ENCODE measurements around the gene C18orf63.

Gene C18orf63

GRCh38 chr18:74331404-74331803 lies 15.8 kb downstream of the C18orf63 start:
- DNase-seq = no peak

DNA sequence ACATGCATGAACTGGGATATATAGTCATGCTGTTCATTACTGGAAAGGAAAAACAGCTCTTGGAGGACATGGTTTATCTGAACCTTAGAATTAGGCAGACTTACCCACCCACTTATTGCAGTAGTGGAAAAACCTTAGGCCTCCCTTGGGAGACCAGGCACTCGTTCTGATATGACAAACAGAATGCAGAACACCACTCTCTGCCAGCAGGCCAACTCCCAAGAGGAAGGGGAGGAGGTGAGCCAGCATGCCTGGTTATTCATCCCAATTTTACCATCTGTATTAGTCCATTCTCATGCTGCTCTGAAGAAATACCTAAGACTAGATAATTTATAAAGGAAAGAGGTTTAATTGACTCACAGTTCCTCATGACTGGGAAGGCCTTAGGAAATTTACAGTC lies 17.5 kb downstream of the C18orf63 start:
- DNase-seq = no peak

GRCh38 chr18:74334242-74334893 lies 18.7 kb downstream of the C18orf63 start:
- DNase-seq = no peak

- no peak for DNase-seq
Measured at GRCh38 chr18:74336656-74337055, 21.0 kb downstream of the C18orf63 start.

- DNase-seq = no peak
Measured at GRCh38 chr18:74337155-74337911, 21.7 kb downstream of the C18orf63 start.

- no peak for DNase-seq
Measured at GRCh38 chr18:74337912-74338309, 22.3 kb downstream of the C18orf63 start.

DNA sequence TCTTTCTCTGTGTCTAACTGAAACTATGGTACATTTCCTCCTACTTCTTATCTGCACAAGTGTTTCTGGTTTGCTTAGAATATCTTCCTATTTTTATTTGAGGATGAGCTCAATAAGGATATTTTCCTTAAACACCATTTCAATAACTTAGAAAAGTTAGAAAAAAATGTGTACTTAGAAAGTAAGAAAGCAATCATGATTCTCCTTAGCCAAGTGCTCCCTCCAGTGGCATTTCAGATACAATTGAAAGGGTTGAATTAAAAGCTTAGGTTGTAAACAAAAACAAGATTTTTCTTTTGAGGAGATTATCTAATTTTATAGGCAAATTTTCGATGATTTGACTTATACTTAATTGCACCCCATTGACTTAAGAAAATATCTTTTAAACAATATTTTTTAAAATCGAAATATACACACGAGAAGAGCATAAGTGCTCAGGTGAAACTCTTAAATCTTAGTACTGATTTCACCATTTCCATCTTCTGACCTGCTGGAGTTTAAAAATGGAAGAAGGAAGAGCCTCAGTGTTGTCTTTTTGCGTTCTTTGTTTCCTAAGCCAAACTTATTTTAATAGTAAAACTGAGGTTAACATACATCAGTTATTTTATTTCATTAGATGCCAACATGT lies 26.9 kb downstream of the C18orf63 start:
- no peak for DNase-seq

DNA sequence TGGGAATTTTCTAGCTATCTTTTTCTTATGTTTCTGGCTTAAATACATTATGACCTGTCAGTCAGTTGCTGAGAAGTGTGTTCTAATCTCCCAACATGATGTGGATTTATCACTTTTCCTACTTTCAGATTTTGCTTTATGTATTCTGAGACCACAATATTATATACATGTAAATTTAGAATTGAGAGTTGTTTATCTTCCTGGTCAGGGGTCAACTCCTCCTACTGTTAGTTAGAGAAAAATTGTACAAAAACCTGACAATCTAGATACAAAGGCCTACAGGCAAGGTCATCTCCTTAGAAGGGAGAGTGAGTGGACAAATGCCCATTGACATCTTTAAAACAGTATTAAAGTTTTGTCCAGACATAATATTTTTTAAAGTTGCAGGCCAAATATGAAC lies 30.6 kb downstream of the C18orf63 start:
- no peak for DNase-seq

- no peak for DNase-seq
Measured at GRCh38 chr18:74348581-74348980, 32.9 kb downstream of the C18orf63 start.

GRCh38 chr18:74351354-74351753 lies 35.7 kb downstream of the C18orf63 start:
- no peak for DNase-seq

DNA sequence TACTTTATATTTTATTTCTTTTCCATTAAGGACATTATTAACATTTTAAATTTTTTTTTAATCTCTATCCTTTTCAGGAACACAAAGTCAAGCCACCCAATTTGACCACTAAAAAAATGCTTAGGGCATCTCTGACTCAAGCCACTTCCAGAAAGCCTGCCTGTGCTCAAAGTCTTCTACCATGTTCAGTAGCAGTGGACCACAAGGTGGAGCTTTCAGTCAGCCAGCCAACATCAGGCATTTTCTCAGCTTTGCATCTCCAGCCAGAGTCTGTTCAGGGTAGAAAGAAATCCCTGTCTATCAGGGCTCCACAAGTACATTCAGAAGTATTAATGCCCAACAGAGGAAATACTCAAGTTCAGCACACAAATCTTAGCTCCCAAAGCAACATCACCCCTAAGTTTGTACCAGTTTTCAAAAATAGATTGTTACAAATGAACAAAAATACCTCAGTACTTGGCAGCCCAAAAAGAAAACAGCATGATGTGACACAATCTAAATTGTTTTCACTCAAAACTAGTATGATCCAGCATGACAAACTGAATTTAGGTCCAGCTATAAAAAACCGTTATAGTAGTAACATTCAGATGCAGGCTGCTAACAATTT lies 37.6 kb downstream of the C18orf63 start:
- no peak for DNase-seq

GRCh38 chr18:74356959-74357358 lies 41.3 kb downstream of the C18orf63 start:
- no peak for DNase-seq

DNA sequence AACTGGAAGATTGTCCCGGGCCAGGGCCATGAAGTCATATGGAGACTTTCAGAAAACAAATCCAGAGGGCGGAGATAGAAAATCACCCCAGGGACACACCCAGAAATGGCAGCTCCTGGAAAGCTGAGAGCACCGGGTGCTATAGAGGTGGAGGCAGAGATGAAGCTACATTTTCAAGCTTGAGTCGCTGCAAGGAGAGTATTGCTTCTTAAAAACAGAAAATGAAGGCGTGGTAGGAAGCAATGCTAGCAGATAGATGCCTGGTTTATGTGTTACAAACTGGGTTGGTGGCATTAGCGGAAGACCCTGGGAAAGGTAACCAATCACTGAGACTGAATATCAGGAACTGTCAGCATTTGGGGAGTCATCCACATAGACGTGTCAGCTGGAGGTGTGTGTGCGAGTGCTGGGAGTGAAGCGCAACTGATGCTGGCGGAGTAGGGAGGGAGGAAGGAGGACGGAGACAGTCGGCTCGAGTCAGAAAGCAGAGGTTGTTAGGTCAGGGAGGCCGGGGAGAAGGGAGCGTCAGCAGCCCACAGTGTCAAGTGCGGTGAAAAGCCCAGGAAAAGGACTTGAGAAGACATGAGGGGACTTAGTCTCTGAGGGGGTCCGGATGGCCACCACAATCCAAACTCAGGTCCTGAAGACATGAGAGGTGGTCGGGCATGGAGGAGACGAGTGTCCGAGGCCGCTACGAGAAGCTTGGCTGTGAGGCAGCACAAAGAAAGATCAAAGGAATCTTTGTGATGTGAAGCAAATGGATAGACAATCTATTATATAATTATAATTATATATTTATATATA lies 45.4 kb downstream of the C18orf63 start:
- no peak for DNase-seq

DNA sequence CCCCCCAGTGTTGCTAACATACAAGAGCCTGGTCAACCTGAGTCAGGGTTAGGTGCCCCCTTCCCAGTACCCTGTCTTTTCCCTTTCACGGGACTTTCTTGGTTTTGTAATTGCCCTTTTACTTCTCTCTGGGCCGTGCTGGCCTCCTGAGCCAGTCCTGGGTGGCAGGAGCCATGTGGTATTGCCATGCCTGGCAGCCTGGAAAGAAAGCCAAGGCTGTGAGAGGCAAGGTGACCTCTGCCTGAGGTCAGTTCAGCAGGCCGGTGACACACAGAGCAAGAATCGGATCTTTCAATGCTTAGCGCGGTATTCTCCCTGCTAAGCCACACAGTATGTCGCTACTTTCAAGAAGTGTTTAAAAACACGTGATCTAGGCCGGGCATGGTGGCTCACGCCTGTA lies 52.3 kb downstream of the C18orf63 start:
- DNase-seq = no peak

DNA sequence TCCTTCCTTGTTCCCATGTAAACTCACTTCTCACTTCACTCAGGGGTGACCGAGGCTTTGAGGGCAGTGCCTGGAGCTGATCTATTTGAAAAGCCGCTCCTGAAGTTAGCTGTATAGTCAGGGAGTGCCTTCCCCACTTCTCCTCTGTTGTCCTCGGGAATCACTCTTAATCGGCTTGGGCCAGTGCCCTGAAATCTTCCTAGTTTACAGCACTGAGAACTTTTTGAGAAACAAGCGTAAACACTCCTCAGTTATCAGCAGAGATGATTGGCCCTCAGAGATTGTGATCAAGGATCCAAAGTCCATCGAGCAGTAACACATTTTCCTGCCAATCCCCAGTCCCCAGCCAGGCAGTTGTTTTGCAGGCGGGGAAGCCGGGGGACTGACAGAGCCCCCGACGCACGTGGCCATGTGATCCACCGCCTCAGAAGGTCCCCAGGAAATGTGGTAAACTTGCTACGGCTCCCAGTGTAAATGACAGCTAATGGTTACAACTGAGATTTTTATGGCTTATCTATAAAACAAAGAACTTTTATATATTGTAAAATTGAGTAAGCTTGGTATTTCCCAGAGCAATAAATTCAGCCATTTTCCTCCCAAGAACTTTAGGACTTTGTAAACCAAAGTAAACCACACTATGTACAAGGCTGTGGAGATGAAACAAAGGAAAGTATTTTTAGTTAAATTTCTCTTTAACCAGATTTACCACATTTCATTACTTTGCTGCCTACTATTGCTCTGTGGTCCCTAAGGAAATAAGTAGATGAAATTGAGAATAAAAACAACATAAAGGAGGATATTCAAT lies 53.5 kb downstream of the C18orf63 start:
- no peak for DNase-seq

GRCh38 chr18:74370115-74370514 lies 54.5 kb downstream of the C18orf63 start:
- DNase-seq = no peak

GRCh38 chr18:74373428-74373827 lies 57.8 kb downstream of the C18orf63 start:
- no peak for DNase-seq

DNA sequence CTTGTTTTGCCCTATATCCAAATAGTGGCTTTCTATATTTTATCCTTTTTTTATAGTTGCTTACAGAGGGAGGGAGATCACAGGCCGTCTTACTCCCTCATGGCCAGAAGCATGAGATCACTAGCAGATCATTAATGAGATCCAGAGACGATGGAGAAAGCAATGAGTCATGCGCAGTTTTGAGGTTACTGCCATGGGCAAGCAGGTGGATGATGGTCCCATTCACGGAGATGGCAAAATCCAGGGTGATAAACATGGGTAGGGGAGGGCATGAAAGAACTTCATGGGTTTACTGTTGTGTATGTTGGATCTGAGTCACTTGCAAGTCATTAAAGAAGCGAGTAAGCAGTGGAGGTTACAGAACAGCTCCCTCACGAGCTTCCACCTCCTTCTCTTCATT lies 60.4 kb downstream of the C18orf63 start:
- no peak for DNase-seq

GRCh38 chr18:74376523-74376922 lies 60.9 kb downstream of the C18orf63 start:
- no peak for DNase-seq

DNA sequence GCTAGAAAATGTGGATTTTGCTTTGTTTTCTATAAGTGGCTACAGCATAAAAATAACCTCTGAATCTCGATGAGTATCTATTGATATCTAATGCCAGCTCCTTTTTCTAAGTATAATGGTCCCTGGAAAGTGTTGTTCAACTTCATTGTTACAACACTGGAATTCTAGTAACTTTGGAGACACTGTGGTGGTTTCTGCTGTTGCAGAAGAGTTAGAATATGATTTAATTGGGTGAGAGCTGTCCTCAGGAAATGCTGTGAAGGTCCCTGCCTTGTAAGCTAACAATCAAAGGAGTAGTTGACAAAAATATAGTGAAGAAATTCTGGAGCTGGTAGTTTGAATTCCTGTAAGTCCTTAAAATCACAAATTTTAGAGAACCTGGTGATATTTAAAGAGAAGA lies 62.1 kb downstream of the C18orf63 start:
- DNase-seq = no peak

GRCh38 chr18:74378179-74378682 lies 62.6 kb downstream of the C18orf63 start:
- DNase-seq = no peak

- DNase-seq = no peak
Measured at GRCh38 chr18:74380916-74381315, 65.3 kb downstream of the C18orf63 start.
